Jurkat, Clone E6-1 (cell line): ENCODE results near the gene ABHD12B.
A peak's percentile ranks its signal among the peaks of the same experiment; 100 is the strongest.
"Not testable (repeated sequence)": the region's sequence is repeated elsewhere in the genome, so short reads cannot be mapped to it uniquely, and the experiment has no call there.

Experiments used
- DNase-seq: peaks from one replicate; pipeline ENCODE4 v3.0.0-alpha.2; 2011; ENCODE audit warnings: low read depth, low spot score
- H3K4me3 ChIP-seq: 2 replicates; pipeline ENCODE4 v1.5.1; 2011; ENCODE audit warnings: mild to moderate bottlenecking, low read length, control low read depth, moderate library complexity

ABHD12B gene

DNA sequence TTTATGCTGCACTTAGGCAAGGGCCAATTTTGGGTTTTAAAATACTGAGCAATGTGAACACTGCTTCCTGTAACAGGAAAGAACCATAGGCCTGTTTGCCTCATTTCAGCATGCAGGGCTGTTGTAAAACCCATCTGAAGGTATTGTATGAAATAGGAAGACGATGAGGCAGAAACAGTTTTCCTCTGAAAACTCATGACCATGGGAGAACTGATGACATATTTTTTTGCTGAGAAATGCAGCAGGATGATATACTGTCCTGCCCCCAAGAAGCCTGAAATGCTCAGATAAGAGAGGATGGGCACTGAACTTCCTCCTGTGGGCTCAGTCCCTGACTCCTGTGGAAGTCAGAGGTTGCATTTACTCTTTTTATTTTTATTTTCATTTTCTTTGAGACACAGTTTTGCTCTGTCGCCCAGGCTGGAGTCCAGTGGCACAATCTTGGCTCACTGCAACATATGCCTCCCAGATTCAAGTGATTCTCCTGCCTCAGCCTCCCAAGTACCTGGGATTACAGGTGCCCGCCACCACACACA is 55.1 kb downstream of the ABHD12B start:
- H3K4me3 ChIP-seq: no peak overlapping the region
- peak; percentile 32 for DNase-seq

DNA sequence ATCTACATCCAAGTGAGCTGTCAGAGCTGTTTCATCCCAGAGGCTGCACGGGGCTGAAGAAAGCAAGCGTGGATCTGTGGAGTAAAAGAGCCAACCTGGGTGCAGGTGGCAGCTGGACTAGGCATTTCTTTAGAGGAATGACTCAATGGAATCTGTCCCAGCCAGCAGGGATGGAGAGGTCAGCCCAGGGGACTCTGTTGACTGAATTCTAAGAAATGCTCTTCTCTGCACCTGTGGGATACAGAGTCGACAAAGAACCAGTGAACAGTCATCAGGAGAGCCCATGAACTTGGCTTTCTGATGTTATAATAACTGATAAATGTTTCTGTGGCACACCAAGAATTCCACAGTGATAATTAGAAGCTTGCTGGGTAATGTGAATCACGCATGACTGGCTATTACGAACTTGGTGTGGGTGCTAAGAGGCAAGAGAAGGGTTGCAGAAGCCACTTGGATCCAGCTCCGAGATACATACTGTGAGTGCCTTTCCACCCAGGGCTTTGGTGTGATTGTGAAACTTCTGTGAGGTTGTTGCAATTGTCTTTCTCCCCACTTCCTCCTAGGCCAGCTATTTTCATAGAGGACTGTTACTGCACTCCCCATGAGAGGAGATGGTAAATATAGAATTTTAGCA is 56.3 kb downstream of the ABHD12B start:
- no peak overlapping the region for H3K4me3 ChIP-seq
- peak; percentile 16 for DNase-seq

DNA sequence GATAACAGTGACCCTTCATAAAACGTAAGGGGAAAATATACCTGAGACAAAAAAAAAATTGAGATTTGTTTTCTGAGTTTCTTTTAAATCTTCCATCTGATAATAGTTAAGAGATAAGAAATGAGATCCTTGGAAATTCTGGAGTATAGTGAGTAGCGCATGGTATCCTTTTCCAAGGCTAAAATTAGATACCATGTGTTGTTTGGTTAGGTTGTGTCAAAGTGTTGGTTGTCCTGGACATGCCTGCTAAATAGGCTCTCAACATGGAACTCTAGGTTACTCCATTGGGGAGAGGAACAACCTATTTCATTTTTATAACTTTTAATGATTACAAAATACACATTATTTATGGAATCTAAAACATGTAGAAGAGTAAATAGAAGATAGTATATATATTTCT is 57.7 kb downstream of the ABHD12B start:
- no peak for DNase-seq
- H3K4me3 ChIP-seq: no peak overlapping the region

DNA sequence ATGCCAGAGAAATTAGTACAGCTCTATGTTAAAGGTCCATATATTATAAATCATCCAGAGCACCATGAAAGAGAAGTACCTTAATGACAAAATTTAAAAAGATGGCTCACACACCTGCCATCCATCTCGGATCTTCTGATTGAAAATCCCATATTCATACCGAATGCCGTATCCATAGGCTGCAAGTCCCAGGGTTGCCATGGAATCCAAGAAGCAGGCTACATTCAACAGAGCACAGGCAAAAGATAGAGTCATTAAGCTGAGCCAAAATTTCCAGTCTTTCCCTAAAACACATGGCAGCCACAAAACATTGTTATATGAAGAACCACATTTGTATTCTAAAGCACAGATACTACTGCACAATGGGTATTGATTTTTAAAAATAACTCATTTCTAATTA is 59.7 kb downstream of the ABHD12B start:
- no peak overlapping the region for H3K4me3 ChIP-seq
- no peak for DNase-seq

DNA sequence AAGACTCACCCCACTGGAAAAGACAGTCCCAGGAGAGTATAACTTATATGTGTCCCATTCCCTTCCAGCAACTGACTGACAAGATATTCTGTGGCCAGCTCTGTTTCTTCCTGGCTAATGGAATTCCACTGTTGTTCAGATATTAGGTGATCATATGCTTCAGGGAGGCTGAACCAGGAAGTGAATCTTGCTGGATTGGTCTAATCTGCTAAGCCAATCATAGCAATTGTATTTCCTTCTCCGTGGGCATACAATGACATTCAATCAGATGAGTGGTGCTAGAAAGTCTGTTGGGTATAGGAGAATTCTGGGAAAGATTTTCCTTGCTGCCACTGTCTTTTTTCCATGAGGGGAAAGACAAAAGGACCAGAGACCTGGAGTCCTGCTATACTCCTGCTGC is 60.3 kb downstream of the ABHD12B start:
- DNase-seq: no peak
- H3K4me3 ChIP-seq: no peak overlapping the region

DNA sequence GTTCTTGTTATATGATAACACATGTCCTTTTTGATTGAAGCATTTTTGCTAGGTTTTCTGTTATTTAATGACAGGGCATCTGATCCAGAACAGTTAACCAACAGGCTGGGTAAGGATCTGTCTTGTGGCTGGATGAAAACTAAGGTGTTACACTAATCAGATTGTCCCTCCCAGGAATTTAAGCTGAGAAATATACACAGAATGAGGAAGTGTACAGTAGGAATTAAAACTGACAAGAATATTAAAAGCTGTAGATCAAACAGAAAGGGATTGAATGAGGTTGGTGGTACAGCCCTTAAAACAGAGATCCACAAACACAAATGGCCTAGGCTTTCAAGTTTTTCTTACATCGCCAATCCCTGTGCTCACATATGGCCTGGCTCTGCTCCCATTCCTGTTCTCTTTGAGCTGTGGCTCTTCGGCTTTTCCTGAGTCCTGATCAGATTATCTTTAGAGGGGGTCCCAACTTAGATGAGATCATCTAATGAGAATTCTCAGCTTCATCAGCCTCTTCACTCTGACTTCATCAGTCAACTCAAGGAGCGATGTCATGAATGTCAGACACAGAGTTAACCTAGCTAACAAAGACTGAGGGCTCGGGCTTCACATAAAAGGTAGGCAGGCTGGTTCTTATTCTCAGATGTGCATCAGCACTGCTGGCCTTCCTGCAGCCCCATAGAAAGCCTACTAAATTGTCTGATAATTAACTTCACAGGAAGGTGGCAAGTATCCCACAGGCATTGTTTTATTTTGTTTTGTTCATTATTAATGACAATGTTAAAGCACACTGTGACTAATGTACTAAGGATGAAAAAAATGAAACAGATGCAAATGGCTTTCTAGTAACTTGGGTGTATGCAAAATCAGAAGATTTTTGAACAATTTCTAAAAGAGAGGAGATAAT is 61.0 kb downstream of the ABHD12B start:
- DNase-seq: no peak
- H3K4me3 ChIP-seq: no peak overlapping the region

DNA sequence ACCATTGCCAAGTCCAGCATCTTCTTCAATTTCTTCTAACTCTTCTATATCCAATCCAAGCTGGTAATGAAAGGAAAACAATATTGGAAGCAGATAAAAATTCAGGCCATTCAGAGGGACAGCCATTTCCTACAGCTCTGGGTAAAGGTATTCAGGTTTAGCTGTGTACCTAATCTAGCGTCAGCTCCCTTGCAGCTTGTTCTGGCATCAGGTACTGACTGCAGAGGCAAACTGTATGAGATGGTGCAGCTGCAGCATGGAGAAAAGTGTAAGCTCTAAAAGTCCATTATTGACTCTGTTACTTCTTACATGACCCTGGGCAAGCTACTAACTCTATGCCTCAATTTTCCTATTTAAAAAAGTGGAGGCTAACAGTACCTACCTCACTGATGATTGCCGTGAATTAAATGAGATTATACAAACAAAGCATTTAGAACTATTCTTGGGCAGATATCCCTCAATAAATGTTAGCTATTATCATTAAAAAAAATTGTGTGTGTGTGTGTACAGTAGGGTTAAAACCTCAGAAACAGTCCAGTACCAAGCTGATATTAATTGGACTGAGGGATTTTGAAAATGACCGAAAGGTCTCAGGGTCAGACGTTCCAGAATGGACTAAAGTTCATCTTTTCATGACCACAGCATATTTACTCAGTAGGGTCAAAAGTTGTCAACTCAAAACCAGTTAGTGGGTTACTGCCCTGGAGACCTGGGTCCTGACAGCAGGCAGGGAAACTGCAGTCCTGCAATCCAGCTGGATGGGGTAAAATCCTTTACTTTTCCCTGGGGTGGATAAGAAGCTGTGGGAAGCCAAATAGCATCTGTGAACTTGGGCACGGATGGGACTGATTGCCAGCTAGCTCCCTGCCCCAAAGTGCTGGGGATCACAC is 63.5 kb downstream of the ABHD12B start:
- H3K4me3 ChIP-seq: no peak overlapping the region
- no peak for DNase-seq

DNA sequence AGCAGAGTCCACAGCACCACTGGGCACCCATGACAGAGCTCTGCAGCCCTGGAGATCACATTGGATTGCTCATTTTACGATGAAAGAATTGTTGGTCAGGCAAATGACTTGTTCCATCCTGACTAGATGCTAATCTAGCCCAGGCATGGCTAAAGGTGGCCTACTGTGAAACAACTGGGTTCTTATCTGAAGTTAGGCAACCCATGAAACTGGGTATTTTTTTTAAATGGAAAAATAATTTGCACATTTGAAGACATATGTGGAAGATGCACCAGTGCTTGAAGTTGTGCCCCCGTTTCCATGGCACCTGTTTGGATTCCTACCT is 64.1 kb downstream of the ABHD12B start:
- no peak overlapping the region for H3K4me3 ChIP-seq
- no peak for DNase-seq

DNA sequence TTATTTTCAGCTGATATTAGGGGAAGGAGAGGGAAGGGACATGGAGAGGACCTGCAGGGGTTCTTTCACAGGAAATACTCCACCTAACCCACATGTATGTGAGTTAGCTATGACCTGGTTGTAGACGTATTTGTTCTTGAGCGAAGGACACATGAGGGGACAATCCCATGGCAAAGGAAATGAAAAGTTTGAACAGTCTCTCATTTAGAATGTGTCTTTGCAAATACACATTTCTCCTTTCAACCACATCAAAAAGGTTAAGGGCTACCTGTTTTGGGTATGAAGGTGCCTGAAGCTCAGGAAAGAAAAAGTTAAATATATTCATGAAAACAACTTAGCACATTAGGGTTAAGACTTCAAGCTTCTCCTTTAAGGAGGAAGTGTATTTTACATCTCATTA is 65.0 kb downstream of the ABHD12B start:
- no peak overlapping the region for H3K4me3 ChIP-seq
- no peak for DNase-seq

DNA sequence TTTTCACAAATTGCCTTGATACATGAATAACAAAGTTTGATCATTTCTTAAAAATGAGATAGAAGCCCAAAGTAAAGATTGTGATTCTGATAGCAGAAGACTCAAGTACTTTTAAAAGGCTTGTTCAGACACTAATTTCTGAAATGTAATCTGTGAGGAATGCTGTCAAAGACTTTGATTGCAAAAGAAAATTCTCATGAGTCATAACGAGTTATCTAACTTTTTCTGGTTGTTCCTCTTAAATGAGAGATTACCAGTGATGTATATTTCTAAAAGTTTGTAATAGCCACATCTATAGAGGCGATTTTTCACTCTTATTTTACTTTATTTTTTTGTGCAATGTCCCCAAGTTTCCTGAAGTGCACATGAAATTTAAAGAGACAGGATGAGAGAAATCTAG is 65.5 kb downstream of the ABHD12B start:
- no peak for DNase-seq
- H3K4me3 ChIP-seq: no peak overlapping the region

DNA sequence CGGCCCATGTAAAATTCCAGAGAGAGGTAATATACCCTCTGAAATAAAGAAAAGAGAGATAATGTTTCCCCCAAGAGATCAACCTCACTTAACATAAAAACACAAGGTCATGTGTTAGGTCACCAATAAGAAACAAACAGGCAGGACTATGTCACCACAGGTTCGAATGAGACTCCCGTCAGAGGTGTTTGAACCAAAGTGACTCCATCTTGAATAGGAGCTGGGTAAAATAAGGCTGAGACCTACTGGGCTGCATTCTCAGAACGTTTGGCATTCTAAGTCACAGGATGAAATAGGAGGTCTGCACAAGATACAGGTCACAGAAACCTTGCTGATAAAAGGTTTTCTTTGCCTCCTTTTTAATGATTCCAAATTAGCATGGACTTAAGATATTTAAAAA is 65.9 kb downstream of the ABHD12B start:
- H3K4me3 ChIP-seq: no peak overlapping the region

DNA sequence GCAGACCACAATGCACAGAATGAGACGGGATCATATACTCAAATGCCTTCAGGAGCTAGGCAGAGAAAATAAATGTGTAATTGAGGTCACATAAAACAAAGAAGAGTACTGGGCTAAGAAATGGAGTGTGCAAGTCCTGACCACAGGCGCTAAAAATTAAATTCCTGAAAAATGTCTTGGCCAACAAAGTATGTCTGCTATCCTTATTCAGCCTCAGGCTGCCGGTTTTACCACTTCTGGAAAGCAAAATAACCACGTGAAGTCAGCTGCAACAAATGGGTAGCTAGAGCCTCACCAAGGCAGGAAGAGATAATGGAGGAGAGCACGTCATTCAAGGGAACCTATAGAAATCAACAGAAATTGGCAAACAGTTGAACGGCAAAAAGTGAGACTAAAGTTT is 69.3 kb downstream of the ABHD12B start:
- H3K4me3 ChIP-seq: no peak overlapping the region
- no peak for DNase-seq

More for the DNA sequence above, 65.9 kb downstream of the ABHD12B start:
- DNase-seq: no peak

DNA sequence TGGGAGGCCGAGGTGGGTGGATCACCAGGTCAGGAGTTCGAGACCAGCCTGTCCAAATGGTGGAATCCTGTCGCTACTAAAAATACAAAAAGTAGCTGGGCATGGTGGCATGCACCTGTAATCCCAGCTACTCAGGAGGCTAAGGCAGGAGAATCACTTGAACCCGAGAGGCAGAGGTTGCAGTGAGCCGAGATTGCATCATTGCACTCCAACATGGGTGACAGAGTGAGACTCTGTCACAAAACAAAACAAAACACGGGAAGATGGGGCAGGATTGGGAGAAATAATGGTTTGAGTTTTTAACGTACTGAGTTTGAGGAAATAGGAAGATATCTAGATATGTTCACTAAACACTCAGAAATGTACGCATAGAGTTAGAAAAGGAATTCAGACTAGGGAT is 69.8 kb downstream of the ABHD12B start:
- not testable (repeated sequence) for H3K4me3 ChIP-seq, DNase-seq

DNA sequence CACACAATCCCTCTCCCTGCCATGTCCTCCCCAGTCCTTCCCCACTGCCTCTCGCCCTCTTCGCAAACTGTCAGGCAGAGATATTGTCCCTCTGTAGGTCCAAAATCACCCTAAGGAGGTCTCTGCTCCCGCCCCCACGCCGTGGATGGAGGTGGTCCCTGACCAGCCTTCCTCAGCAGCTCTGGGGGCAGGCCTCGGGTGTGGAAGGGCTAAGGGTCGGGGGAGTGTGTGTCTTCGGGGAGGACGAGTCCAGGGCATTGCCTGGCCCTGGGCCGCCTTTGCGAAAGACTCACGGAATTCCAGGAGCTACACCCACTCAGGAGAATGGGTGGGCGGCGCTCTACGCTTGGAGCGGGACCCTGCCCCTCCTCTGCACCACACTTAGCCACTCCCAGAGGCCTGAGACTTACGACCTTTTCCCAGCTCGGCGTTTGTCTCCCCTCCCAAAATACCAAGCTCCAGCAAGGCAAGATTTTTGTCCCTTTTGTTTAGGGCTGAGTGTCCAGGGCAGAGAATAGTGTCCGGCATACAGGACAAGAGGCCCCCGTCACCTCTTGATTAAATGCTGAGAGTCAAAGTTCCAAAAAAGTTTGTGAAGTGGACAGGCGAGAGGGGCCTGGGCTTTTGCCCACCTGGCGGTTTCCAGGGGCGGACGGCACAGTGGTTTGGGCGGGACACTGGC is 71.5 kb downstream of the ABHD12B start:
- DNase-seq: no peak
- H3K4me3 ChIP-seq: no peak overlapping the region

DNA sequence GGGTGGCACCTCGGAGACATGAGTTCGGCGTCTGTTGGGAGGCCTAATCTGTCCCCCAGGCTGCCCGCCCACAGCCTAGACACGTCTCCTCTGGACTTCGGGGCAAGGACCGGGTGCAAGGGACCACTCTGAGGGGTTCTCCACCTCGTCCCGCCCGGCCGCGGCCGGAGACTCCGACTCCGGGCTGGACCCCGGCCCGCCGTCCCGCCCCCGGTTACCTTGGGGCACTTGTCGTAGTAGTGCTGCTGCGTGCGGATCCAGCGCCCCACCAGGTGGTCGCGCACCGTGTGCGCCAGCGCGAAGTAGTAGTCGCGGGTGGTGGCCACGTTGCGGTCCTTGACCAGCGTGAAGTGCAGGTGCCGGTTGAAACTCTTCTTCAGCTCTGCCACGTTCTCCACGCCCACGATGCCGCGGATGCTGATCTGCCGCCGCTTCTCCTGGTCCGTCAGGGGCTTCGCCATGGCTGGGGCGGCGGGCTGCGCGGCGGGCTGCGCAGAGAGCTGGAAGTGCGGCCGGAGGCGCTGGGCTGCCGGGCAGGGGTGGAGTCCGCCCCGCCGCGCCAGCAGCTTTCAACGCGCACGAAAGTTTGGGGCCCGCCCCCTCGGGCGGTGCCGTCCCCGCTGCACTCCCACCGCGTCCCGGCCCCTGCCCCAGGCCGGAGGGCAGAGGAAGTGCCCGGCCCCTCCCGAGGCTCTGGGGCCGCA is 72.2 kb downstream of the ABHD12B start, which contains the start of gene PYGL:
TSS of gene PYGL (minus strand) at position 541 of the 704 bp plus-strand sequence. CDS start at position 461, 80 bp downstream.
- H3K4me3 ChIP-seq: peak within 1 kb of the TSS; percentile 53
- no peak for DNase-seq

DNA sequence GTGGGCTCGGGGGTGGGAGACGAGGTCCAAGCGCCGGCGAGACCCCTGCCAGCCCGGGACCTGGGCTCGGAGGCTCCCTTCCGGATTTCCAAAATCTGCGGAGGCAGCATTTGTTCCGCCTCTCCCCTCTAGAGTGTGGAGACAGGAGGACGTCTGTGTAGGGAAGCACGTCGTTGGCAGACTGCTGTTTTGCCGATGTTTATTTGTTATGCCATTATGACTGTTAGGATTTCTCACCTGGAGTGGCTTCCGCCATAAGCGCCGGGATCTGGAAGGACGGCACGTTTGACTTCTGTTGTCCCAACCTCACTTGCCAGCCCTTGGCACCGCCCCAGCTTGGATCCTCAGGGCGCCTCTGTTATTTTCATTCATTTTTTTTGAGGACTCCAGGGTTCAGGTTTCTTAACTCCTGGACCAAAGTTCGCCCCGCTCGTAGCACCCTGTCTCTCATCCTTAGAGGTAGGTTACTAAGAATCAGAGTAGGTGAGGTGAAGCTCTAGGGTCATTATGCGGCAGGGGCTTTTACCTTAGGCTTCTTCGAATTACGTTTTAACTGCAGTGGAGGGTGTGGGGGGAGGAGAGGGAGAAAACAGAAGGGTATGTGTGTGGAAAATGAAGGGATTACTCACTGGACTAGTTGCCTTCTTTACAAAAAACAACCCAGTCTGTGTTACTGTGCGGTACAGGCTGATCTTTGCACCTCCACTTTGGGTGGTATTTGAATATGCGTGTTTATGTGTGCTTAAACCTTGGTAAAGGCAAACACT is 73.0 kb downstream of the ABHD12B start:
- no peak for DNase-seq
- H3K4me3 ChIP-seq: peak overlapping the region; percentile 53

DNA sequence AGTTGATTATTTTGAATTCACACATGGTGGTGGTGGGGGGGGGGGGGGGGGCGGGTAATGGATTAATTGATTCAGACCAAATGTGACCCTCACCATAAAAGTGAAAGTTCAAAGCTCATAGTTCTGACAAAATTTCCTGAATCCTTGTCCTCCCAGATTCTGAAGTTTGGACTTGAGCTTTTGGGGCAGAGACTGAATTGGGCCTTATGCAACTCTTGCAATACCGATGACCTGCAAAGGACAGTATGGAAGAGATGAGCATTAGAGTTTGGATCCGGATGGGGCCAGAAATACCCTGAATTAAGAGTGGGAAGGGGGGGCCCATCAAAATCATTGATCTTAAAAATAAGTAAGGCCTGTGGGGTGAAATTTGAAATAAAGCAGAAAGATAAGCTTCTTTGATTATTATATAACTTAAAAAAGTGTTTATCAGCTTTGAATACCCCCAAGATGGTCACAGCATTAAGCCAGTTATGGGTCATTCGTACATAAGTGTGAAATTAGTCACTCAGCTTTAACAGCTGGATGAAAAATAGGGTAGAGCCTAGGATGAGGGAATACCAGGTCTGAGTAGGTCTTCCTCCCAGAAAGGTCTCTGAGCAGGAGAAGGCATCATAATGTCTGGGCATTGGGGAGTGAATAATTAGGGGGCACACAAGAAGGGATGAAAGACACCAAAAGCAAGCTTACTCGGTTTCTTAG is 74.5 kb downstream of the ABHD12B start:
- no peak overlapping the region for H3K4me3 ChIP-seq
- no peak for DNase-seq
